ENCODE results near the gene TMPRSS4. TPM values are rescaled to one million over a fixed set of nuclear protein-coding genes. Genes with fewer than 3 reads are reported as not detected.

Gene TMPRSS4
- total RNA-seq, 4 donors from 2014 or later: 0.56 to 4.6 (median 1.3) TPM

DNA sequence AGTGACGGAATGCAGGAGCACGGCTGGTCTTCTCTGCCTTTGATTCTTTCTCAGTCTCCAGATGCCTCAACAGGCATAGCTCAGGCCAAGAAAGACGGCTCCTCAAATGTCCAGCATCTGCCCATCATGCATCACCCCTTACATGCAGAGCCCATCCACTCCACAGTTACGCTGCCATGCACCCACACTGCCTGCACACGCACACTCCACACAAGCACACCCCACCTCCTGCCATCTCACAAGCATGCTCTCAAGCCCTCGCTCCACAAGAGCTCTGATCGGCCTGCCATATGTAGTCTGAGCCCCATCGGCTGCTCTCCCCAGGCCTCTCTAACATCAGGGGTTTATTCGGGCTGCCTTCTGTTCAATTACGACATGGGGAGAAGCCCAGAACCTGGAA is 56.9 kb downstream of the TMPRSS4 start:
- intact Hi-C loops (cut with DNase I; ENCODE audit: low total_unique reads): no loop called here
- no peak overlapping the region for H3K4me3 ChIP-seq (ENCODE audit: low read depth, poor library complexity, severe bottlenecking)
- WGBS, 2 donors: 90 to 91% methylated on average over 10 of the region's 10 CpGs
- DNase-seq (ENCODE audit: low spot score in 2 of 2): no peak
- TF ChIP-seq, protein P1, sequence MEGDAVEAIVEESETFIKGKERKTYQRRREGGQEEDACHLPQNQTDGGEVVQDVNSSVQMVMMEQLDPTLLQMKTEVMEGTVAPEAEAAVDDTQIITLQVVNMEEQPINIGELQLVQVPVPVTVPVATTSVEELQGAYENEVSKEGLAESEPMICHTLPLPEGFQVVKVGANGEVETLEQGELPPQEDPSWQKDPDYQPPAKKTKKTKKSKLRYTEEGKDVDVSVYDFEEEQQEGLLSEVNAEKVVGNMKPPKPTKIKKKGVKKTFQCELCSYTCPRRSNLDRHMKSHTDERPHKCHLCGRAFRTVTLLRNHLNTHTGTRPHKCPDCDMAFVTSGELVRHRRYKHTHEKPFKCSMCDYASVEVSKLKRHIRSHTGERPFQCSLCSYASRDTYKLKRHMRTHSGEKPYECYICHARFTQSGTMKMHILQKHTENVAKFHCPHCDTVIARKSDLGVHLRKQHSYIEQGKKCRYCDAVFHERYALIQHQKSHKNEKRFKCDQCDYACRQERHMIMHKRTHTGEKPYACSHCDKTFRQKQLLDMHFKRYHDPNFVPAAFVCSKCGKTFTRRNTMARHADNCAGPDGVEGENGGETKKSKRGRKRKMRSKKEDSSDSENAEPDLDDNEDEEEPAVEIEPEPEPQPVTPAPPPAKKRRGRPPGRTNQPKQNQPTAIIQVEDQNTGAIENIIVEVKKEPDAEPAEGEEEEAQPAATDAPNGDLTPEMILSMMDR (IDR thresholded peaks at IDR 0.05): no peak
- TF ChIP-seq POLR2A (IDR thresholded peaks at IDR 0.05): no peak

DNA sequence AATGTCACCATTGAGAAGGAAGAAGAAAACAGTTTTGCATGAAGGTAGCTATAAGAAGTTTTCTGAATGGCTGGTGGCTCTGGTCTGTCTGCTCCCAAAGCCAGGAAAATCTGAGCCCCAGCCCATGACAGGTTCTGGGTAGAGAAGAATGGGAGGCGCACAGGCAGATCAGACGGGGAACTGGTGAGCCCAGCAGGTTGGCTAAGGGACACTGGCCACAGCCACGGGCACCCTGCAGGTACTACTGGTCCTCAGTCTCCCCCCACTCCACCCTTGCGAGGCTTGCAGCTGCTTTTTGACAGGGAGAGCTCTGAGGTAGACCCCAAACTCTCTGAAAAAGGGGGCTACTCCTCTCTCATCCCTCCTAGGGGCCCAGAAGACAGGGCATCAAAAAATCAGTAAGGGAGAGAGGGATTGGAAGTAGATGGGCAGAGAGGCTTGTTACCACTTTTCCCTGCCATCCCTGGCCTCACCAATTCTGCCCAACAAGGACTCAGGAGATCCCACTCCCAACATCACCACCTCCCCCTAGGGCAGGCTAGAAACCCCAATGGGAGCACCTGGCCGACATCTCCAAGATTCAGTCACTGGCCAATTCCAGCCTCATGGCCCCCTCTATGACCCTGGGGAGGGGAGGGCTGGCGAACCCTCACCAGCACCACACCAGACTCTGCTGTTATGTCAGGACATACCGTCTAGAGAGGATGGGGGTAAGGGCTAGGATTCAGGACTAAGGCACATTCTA is 58.3 kb downstream of the TMPRSS4 start:
- no peak for DNase-seq (ENCODE audit: low spot score in 2 of 2)
- 76 to 86% methylated on average over 7 of the region's 7 CpGs for WGBS, 2 donors
- no peak overlapping the region for H3K4me3 ChIP-seq (ENCODE audit: low read depth, poor library complexity, severe bottlenecking)
- intact Hi-C loops (cut with DNase I; ENCODE audit: low total_unique reads): no loop called here
- TF ChIP-seq, protein P1 (IDR thresholded peaks at IDR 0.05): no peak
- no peak for TF ChIP-seq POLR2A (IDR thresholded peaks at IDR 0.05)

DNA sequence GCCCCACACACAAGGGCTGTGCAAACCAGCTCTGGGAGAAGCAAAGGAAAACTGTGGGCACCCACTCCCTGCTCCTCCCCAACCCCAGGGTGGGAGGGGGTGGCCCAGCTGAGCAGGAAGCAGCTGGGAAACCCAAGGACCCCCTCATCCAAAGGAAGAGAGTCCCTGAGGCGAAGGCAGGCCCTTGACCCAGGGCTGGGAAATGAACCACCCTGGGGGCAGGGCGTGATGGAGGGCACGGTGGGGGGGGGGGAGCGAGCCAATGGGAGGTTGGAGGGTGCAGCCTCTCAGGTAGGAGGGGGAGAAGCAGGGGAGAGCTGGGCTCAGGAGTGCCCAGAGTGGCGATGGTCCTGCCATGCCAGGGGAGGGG is 58.9 kb downstream of the TMPRSS4 start:
- intact Hi-C loops (cut with DNase I; ENCODE audit: low total_unique reads): no loop called here
- DNase-seq (ENCODE audit: low spot score in 2 of 2): no peak
- 86 to 90% methylated on average over 5 of the region's 5 CpGs for WGBS, 2 donors
- no peak for TF ChIP-seq POLR2A (IDR thresholded peaks at IDR 0.05)
- TF ChIP-seq, protein P1 (IDR thresholded peaks at IDR 0.05): no peak
- no peak overlapping the region for H3K4me3 ChIP-seq (ENCODE audit: low read depth, poor library complexity, severe bottlenecking)

DNA sequence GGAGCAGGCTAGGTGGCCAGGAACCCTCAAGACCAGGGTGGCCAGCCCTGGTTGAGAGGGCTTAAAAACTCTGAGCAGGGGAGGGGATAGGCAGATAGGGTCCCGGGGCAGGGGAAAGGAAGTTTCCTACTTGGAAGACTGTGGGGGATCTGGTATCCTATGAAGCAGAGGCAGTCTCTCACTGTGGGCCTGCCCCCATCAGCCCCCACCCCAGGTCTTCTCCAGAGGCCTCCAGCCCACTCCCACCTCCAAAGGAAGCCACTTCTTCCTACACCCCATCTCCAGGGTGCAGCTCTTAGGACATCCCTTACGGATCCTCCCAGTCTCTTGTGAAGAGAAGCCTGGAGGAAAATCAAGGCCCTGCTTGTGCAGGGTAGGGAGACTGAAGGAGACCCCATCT is 59.5 kb downstream of the TMPRSS4 start:
- 76 to 96% methylated on average over 2 of the region's 2 CpGs for WGBS, 2 donors
- intact Hi-C loops (cut with DNase I; ENCODE audit: low total_unique reads): no loop called here
- no peak for TF ChIP-seq POLR2A (IDR thresholded peaks at IDR 0.05)
- TF ChIP-seq, protein P1 (IDR thresholded peaks at IDR 0.05): no peak
- DNase-seq (ENCODE audit: low spot score in 2 of 2): no peak
- no peak overlapping the region for H3K4me3 ChIP-seq (ENCODE audit: low read depth, poor library complexity, severe bottlenecking)

DNA sequence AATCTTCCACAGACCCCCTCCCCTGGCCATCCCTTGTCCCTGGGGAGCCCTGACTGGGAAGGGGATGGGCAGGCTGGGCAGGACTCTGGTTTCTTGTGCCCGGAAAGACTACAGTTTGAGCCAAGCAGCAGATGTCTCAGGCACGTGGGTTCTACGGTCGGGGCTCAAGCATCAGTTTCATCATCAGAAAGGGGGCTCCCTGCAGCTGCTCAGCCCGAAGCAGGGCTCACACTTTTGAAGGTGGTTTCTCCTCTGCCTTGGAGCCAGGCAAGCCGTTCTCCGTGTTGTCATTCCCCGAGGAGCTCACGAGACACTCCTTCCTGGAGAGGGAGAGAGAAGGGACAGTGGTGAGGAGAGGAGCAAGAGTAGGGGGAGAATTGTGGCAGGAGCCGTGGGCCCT is 59.9 kb downstream of the TMPRSS4 start:
- H3K4me3 ChIP-seq (ENCODE audit: low read depth, poor library complexity, severe bottlenecking): no peak overlapping the region
- DNase-seq (ENCODE audit: low spot score in 2 of 2): no peak
- TF ChIP-seq POLR2A (IDR thresholded peaks at IDR 0.05): no peak
- TF ChIP-seq, protein P1 (IDR thresholded peaks at IDR 0.05): no peak
- intact Hi-C loops (cut with DNase I; ENCODE audit: low total_unique reads): no loop called here
- WGBS, 2 donors: 71 to 85% methylated on average over 10 of the region's 10 CpGs
